Cardiac muscle cell (in vitro differentiated cells and primary cell): Measurements from ENCODE around the gene THSD7A. TPM values are rescaled to one million over a fixed set of nuclear protein-coding genes. Genes with fewer than 3 reads are reported as not detected.

Experiments used
- DNase-seq, 2 donors: peaks; one replicate each; pipeline versions ENCODE4 v3.0.0 to v3.0.0-alpha.2; 2010 to 2017; ENCODE audit warnings: low read depth in 1 of 2, low spot score in 1 of 2
- H3K27ac ChIP-seq: fragments of 200-600 bp; sonication (generic); 2 replicates; pipeline ENCODE4 v1.5.1; 2016
- H3K27me3 ChIP-seq: fragments of 200-600 bp; sonication (generic); 2 replicates; pipeline ENCODE4 v1.6.0; 2016; ENCODE audit warnings: control low read depth
- H3K36me3 ChIP-seq: fragments of 200-600 bp; sonication (generic); 2 replicates; pipeline ENCODE4 v1.5.1; 2016; ENCODE audit warnings: control low read depth
- H3K4me1 ChIP-seq: fragments of 200-600 bp; sonication (generic); 2 replicates; pipeline ENCODE4 v1.8.1; 2017; ENCODE audit warnings: low read depth, mild to moderate bottlenecking, mixed run types
- H3K4me3 ChIP-seq: fragments of 200-600 bp; sonication (generic); 2 replicates; pipeline ENCODE4 v1.5.1; 2016; ENCODE audit warnings: mild to moderate bottlenecking
- H3K9me3 ChIP-seq: fragments of 200-600 bp; sonication (generic); 2 replicates; pipeline ENCODE4 v1.5.1; 2017; ENCODE audit warnings: low read depth, mild to moderate bottlenecking, control low read depth
- polyA plus RNA-seq: library from polyadenylated mRNA; unstranded; fragments of >200 nt; fragmentation: Nextera tagmentation; extraction: Ambion mirVana; gene quantifications from 2 replicates; pipeline ENCODE4 v1.2.1, GENCODE V29; 2016
- total RNA-seq: library from RNA; depleted of rRNA; stranded (reverse); fragments of >200 nt; gene quantifications from 2 replicates; pipeline ENCODE4 v1.2.3, GENCODE V29; 2016
- TF ChIP-seq, protein P1 (sequence below): IDR thresholded peaks from 2 replicates; pipeline ENCODE4 v1.5.1; 2012; ENCODE audit warnings: low read depth, mild to moderate bottlenecking, low read length

THSD7A gene
- total and polyA plus RNA-seq, 2 experiments from 2014 or later = 1.5 to 3.7 TPM

DNA sequence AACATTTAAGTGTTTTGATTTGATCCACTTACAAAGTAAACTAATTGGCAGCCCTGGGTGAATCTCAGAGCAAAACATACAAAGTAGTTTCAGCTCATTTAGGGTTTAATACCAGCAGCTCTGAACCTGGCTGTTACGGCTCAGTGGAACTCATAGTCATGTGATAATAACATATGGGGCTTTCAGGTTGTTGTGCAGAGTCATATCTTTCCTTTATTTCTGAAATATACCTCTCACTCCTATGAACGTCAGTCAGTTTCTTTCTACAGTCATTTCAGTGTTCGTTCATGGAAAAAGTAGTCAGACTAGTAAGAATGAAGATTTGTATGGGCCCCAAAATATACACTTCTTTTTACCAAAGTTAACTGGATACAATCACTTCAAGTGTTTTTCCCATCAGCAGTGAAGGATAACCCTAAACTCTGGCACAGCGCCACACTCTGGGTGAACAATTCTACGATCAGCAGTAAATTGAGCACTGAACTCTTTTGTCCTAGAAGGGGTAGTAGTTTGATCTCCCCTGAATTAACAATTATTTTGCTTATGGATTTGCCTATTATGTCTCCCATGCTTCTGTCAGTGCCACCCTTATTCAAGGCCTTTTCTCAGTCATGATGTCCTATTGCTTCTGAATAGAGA is 218.6 kb downstream of the THSD7A start:
- TF ChIP-seq, protein P1, sequence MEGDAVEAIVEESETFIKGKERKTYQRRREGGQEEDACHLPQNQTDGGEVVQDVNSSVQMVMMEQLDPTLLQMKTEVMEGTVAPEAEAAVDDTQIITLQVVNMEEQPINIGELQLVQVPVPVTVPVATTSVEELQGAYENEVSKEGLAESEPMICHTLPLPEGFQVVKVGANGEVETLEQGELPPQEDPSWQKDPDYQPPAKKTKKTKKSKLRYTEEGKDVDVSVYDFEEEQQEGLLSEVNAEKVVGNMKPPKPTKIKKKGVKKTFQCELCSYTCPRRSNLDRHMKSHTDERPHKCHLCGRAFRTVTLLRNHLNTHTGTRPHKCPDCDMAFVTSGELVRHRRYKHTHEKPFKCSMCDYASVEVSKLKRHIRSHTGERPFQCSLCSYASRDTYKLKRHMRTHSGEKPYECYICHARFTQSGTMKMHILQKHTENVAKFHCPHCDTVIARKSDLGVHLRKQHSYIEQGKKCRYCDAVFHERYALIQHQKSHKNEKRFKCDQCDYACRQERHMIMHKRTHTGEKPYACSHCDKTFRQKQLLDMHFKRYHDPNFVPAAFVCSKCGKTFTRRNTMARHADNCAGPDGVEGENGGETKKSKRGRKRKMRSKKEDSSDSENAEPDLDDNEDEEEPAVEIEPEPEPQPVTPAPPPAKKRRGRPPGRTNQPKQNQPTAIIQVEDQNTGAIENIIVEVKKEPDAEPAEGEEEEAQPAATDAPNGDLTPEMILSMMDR = no peak
- peak in 1 of 2 donors; percentile 14 for DNase-seq
- Histone ChIP-seq H3K4me1 (no peaks in the 10 kb centered on the region), H3K4me3 (no peak overlapping the region), H3K36me3 (no peaks in the 10 kb centered on the region), H3K27ac (no peak overlapping the region), H3K9me3 (no peaks in the 10 kb centered on the region), H3K27me3 (no peaks in the 10 kb centered on the region)

DNA sequence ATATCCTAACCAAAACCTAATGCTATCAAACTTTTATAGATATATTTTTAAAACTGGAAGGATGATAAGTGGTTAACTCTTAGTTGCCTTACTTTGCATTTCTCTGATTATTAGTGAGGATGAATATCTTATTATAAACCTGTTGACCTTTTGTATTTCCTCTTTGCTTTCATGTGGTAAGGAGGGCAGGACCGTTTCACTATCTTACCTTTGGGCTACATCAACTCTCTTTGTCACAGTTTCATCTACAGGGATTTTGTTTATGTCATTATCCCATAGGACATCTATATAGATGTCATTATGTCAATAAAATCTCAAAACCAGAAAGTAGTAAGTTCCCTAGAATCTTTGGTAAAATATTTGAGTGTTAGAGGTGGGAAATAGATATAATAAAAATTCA is 219.3 kb downstream of the THSD7A start:
- Histone ChIP-seq H3K9me3 (no peaks in the 10 kb centered on the region), H3K27me3 (no peaks in the 10 kb centered on the region), H3K27ac (no peak overlapping the region), H3K4me1 (no peaks in the 10 kb centered on the region), H3K4me3 (no peak overlapping the region), H3K36me3 (no peaks in the 10 kb centered on the region)
- DNase-seq = no peak
- TF ChIP-seq, protein P1 = no peak

DNA sequence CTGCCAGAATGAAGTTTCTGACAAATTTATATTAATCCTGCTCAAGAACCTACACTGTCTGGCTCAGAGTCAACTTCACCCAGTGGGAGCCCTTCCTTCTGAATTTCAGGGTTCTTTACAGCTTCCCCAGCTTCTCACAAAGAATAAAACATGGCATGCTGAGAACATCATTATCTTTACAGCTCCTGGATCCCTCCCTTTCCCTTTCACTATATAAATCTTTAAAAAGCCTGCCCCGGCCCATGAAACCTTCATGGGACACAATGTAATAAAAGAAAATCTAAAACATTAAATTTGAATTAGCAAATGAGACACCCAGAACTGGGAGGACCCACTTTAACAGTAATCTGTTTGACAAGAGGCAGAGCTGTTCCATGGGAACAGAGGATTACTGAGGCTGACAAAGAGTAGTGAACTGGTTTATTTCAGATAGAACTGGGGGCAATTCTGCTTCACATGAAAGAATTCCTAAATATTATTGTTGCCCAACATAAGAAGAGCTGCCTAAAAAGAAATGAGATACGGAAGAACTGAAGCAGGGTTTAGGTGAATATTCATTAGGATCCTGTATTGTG is 222.8 kb downstream of the THSD7A start:
- H3K27ac ChIP-seq = no peak overlapping the region
- TF ChIP-seq, protein P1 = no peak
- H3K27me3 ChIP-seq = no peaks in the 10 kb centered on the region
- no peaks in the 10 kb centered on the region for H3K4me1 ChIP-seq
- H3K36me3 ChIP-seq = no peaks in the 10 kb centered on the region
- H3K9me3 ChIP-seq = no peaks in the 10 kb centered on the region
- DNase-seq = no peak
- no peak overlapping the region for H3K4me3 ChIP-seq

DNA sequence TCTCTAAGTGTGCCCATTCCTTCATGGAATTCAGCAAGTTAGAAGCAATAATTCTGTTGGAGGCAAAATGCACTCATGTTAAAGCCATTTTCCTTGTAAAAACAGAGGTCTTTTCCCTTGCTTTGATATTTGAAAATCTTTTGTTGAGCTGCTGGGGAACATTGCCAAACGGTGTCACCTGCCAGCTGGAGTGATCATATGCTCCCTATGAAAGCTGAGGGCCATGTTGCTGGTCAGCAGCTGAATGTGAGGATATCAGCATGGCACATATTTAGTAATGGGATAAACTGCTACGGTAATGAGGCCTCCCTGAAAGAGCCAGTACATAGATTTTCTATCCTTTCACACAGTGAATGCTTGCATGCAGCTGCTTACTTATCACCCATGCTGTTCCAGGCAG is 224.3 kb downstream of the THSD7A start:
- no peak overlapping the region for H3K4me3 ChIP-seq
- TF ChIP-seq, protein P1 = no peak
- DNase-seq = peak in 1 of 2 donors; percentile 10
- no peak overlapping the region for H3K27ac ChIP-seq
- H3K4me1 ChIP-seq = no peaks in the 10 kb centered on the region
- no peaks in the 10 kb centered on the region for H3K27me3 ChIP-seq
- no peaks in the 10 kb centered on the region for H3K36me3 ChIP-seq
- no peaks in the 10 kb centered on the region for H3K9me3 ChIP-seq

DNA sequence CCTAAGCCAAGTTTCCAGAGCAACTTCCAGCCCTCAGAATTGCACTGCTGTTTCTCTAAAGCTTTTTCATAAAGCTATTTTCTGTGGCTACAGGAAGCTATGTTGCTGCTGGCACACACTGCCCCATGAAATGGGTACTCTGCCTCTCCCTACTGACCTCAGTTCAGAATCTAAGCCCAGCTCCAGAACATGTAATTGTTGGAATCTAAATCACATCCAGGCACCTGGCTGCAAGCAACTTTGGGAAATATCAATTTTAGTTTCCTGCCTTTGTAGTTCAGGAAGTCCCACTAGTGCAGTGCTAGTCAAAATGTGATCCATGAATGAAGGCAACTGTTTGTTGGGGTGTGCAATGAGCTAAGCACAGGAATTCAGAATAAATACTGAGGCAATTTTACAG is 226.2 kb downstream of the THSD7A start:
- no peak overlapping the region for H3K4me3 ChIP-seq
- H3K9me3 ChIP-seq = no peaks in the 10 kb centered on the region
- no peak overlapping the region for H3K27ac ChIP-seq
- TF ChIP-seq, protein P1 = no peak
- H3K27me3 ChIP-seq = no peaks in the 10 kb centered on the region
- H3K4me1 ChIP-seq = no peaks in the 10 kb centered on the region
- DNase-seq = peak in 1 of 2 donors; percentile 4
- H3K36me3 ChIP-seq = no peaks in the 10 kb centered on the region
